Neural progenitor cell (in vitro differentiated cells): ENCODE results near the gene PRDM15.

ENCODE experiments used
- EZH2 ChIP-seq: fragments of 200-600 bp; sonication (generic); IDR thresholded peaks from 2 replicates; pipeline ENCODE4 v1.6.1; 2017; ENCODE audit warnings: antibody characterized with exemption, mild to moderate bottlenecking, moderate library complexity
- EZH2phosphoT487 ChIP-seq: fragments of 200-600 bp; sonication (generic); IDR thresholded peaks from 2 replicates; pipeline ENCODE4 v1.6.1; 2017; ENCODE audit warnings: antibody characterized with exemption
- TF ChIP-seq, protein P1 (sequence below): fragments of 200-600 bp; sonication (generic); IDR thresholded peaks from 2 replicates; pipeline ENCODE4 v1.5.1; 2017; ENCODE audit warnings: antibody characterized with exemption, mild to moderate bottlenecking

DNA sequence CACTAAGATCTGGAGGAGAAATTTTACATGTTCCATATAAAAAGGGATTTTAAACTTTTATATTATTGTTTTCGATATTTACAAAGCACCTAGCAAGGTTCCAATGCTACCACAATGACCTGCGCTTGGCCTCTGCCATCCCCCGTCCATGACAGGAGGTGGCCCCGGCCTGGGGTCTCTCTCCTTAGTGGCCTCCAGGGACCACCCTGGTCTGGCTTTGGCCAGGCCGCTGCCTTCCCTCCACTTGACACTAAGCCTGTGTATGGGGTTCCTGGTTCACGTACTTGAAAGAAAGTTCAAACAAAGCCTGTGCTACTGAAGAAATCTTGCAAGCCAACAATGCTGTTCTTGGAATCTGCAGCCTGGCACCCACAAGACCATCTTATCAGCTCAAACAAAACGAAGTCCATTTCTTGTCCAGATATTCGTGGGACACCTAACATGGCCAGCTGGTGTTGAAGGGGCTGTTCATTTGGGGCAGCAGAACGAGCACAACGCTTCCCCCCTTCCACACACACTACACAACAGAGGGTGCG is 12.8 kb downstream of the PRDM15 start:
- TF ChIP-seq, protein P1, sequence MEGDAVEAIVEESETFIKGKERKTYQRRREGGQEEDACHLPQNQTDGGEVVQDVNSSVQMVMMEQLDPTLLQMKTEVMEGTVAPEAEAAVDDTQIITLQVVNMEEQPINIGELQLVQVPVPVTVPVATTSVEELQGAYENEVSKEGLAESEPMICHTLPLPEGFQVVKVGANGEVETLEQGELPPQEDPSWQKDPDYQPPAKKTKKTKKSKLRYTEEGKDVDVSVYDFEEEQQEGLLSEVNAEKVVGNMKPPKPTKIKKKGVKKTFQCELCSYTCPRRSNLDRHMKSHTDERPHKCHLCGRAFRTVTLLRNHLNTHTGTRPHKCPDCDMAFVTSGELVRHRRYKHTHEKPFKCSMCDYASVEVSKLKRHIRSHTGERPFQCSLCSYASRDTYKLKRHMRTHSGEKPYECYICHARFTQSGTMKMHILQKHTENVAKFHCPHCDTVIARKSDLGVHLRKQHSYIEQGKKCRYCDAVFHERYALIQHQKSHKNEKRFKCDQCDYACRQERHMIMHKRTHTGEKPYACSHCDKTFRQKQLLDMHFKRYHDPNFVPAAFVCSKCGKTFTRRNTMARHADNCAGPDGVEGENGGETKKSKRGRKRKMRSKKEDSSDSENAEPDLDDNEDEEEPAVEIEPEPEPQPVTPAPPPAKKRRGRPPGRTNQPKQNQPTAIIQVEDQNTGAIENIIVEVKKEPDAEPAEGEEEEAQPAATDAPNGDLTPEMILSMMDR, result no peak
- TF ChIP-seq EZH2, result no peak
- no peak for TF ChIP-seq EZH2phosphoT487
